Measurements from ENCODE around the gene CCR6. TPM values are rescaled to one million over a fixed set of nuclear protein-coding genes. Genes with fewer than 3 reads are reported as not detected.

Gene CCR6
- total and polyA plus RNA-seq, 2 of the 13 experiments (the other 11 are each of a cell fraction or from before 2014, with no cell fraction given) = 4.5 to 8.7 TPM

- DNase-seq (ENCODE audit: low spot score) (no peak), ATAC-seq (no peak), FAIRE-seq (no peak)
- Histone ChIP-seq H3K27me3 (ENCODE audit: control insufficient read depth in 1 of 2, insufficient read depth in 2 of 2, low read length in 2 of 2) (peaks cover 1 to 46% of the 10 kb centered on the region in 2 experiments; a peak in 4 of 5 replicates), H3K36me3 (replicated peaks in 1 of 2; ENCODE audit: control insufficient read depth in 1 of 2, insufficient read depth in 2 of 2, low read length in 2 of 2) (no peaks in the 10 kb centered on the region), H3K4me3 (replicated peaks in 1 of 3; ENCODE audit: insufficient read depth in 1 of 3, low read depth in 2 of 3, low read length in 3 of 3) (no peak overlapping the region), H3K79me2 (ENCODE audit: insufficient read depth, low read length) (no peaks in the 10 kb centered on the region), H4K20me1 (ENCODE audit: insufficient read depth, low read length) (no peaks in the 10 kb centered on the region), H3K27ac (ENCODE audit: extremely low read length, insufficient read depth, low read length) (no peak overlapping the region), H3K9me3 (ENCODE audit: low read length) (no peaks in the 10 kb centered on the region), H3K4me2 (ENCODE audit: low read depth, low read length) (no peak overlapping the region), H3K4me1 (ENCODE audit: insufficient read depth, low read length) (peaks cover 17% of the 10 kb centered on the region), H3K9ac (ENCODE audit: insufficient read depth, low read depth, low read length) (no peak overlapping the region), H2AFZ (ENCODE audit: low read length) (no peak overlapping the region)
- BruUV-seq (replicated peaks) = no TSS peak
- ChIA-PET CTCF (ENCODE audit: low intra/inter-chr PET ratio, low total read pairs) (no interaction called here), POLR2A (no interaction called here)
- in situ Hi-C loops (cut with HindIII; ENCODE audit: extremely low pct_ligation_motif_present, low pct_unique_long_range_greater_than_20kb) (no loop called here), intact Hi-C loops (cut with micrococcal nuclease; ENCODE audit: unreplicated experiment) (no loop called here)
- TF ChIP-seq ZNF350 (CRISPR knock-in tag; IDR thresholded peaks at IDR 0.05; ENCODE audit: borderline replicate concordance, low read depth) (no peak), ZNF710 (CRISPR knock-in tag; IDR thresholded peaks at IDR 0.05; ENCODE audit: borderline replicate concordance) (no peak), CTCF (CRISPR knock-in tag; IDR thresholded peaks at IDR 0.05) (no peak), POLR2AphosphoS2 (IDR thresholded peaks at IDR 0.05; ENCODE audit: low read depth, low read length) (no peak), IKZF1 (IDR thresholded peaks at IDR 0.05) (no peak), SNAI1 (CRISPR knock-in tag; IDR thresholded peaks at IDR 0.05; ENCODE audit: borderline replicate concordance) (no peak), RNF219 (CRISPR knock-in tag; IDR thresholded peaks at IDR 0.05) (no peak), ZNF839 (CRISPR knock-in tag; IDR thresholded peaks at IDR 0.05; ENCODE audit: borderline replicate concordance) (no peak), HOXA9 (CRISPR knock-in tag; IDR thresholded peaks at IDR 0.05; ENCODE audit: borderline replicate concordance) (no peak), ATF4 (CRISPR knock-in tag; IDR thresholded peaks at IDR 0.05) (no peak), MEIS1 (CRISPR knock-in tag; IDR thresholded peaks at IDR 0.05; ENCODE audit: borderline replicate concordance) (no peak), ZNF251 (CRISPR knock-in tag; IDR thresholded peaks at IDR 0.05) (no peak)
- WGBS (ENCODE audit: low lambda C conversion rate) = 48% methylated on average over 9 of the region's 9 CpGs
Observed at GRCh38 chr6:167163476-167164011, 40.6 kb downstream of the CCR6 start.

Data from HepG2 (cell line).